HFFc6 (cell line): ENCODE data around the gene JAK1. TPM values are rescaled to one million over a fixed set of nuclear protein-coding genes. Genes with fewer than 3 reads are reported as not detected.

Experiments used
- DNase-seq: peaks from one replicate; pipeline ENCODE4 v3.0.0-alpha.2; 2018
- H3K27ac Mint-ChIP-seq: 2 replicates; pipeline ENCODE4 v1.8.0; 2020; ENCODE audit warnings: mild to moderate bottlenecking, mixed read lengths
- H3K27me3 Mint-ChIP-seq: 2 replicates; pipeline ENCODE4 v1.8.0; 2021; ENCODE audit warnings: mild to moderate bottlenecking, moderate library complexity, mixed read lengths; ENCODE audit not compliant: insufficient read depth
- H3K36me3 Mint-ChIP-seq: 2 replicates; pipeline ENCODE4 v1.8.0; 2021; ENCODE audit warnings: low read depth, mixed read lengths
- H3K4me1 Mint-ChIP-seq: 2 replicates; pipeline ENCODE4 v1.8.0; 2020; ENCODE audit warnings: low read depth, mixed read lengths
- H3K4me3 Mint-ChIP-seq: 2 replicates; pipeline ENCODE4 v1.8.0; 2020; ENCODE audit warnings: mild to moderate bottlenecking, moderate library complexity, mixed read lengths
- H3K9me3 Mint-ChIP-seq: 2 replicates; pipeline ENCODE4 v1.8.0; 2020; ENCODE audit warnings: mild to moderate bottlenecking, mixed read lengths
- total RNA-seq, 6 experiments: library from RNA; stranded (reverse); fragmentation: NEBNext Ultra II Directional; extraction: Animal tissue kit (Norgen Biotek cat#: 25700); gene quantifications; 2 replicates in 1 of 6; 3 replicates in 5 of 6; pipeline ENCODE4 v1.2.3, GENCODE V29; 2021
- TF ChIP-seq, protein P1 (sequence below): fragments of 200-600 bp; sonication (generic); IDR thresholded peaks from 2 replicates; pipeline ENCODE4 v1.5.0; 2021; ENCODE audit warnings: antibody characterized with exemption, mild to moderate bottlenecking

JAK1 gene
- total RNA-seq, 6 experiments from 2014 or later = 90.0 to 104 (median 98.3) TPM

DNA sequence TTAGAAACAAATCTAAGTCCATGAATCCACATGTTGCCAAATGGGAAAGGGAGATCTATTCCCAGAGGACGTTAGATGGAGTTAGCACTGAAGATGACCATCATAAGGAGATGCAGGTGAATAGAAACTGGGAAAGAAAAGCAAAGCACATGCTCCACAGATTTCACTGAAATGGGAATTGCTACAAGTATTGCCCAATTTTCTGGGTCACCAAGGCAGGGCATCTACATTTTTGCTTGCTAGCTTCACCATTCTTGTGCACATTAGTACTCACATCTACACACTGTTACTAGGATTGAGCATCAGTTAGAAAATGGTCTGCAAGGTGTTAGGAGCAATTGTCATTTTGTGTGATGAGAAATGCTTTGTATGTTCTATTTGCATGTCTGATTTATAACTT is 99.1 kb downstream of the JAK1 start:
- DNase-seq = no peak
- peaks cover 21% of the 10 kb centered on the region; the same call in 1 of the 2 replicates for H3K36me3 Mint-ChIP-seq
- peaks cover 6% of the 10 kb centered on the region; the same call in 1 of the 2 replicates for H3K27me3 Mint-ChIP-seq
- no peak overlapping the region for H3K27ac Mint-ChIP-seq
- no peaks in the 10 kb centered on the region for H3K9me3 Mint-ChIP-seq
- H3K4me3 Mint-ChIP-seq = no peak overlapping the region
- TF ChIP-seq, protein P1, sequence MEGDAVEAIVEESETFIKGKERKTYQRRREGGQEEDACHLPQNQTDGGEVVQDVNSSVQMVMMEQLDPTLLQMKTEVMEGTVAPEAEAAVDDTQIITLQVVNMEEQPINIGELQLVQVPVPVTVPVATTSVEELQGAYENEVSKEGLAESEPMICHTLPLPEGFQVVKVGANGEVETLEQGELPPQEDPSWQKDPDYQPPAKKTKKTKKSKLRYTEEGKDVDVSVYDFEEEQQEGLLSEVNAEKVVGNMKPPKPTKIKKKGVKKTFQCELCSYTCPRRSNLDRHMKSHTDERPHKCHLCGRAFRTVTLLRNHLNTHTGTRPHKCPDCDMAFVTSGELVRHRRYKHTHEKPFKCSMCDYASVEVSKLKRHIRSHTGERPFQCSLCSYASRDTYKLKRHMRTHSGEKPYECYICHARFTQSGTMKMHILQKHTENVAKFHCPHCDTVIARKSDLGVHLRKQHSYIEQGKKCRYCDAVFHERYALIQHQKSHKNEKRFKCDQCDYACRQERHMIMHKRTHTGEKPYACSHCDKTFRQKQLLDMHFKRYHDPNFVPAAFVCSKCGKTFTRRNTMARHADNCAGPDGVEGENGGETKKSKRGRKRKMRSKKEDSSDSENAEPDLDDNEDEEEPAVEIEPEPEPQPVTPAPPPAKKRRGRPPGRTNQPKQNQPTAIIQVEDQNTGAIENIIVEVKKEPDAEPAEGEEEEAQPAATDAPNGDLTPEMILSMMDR = no peak
- H3K4me1 Mint-ChIP-seq = no peaks in the 10 kb centered on the region

GRCh38 chr1:64866689-64867088 is 99.7 kb downstream of the JAK1 start:
- Mint-ChIP-seq H3K27me3 (peaks cover 7% of the 10 kb centered on the region; the same call in 1 of the 2 replicates), H3K9me3 (no peaks in the 10 kb centered on the region), H3K4me3 (no peak overlapping the region), H3K27ac (no peak overlapping the region), H3K4me1 (peaks cover 2% of the 10 kb centered on the region; the same call in 1 of the 2 replicates), H3K36me3 (peaks cover 16% of the 10 kb centered on the region; the same call in 1 of the 2 replicates)
- TF ChIP-seq, protein P1 = no peak
- no peak for DNase-seq

GRCh38 chr1:64865105-64865757 is 101.1 kb downstream of the JAK1 start:
- Mint-ChIP-seq H3K27me3 (peaks cover 8% of the 10 kb centered on the region), H3K9me3 (no peaks in the 10 kb centered on the region), H3K27ac (no peak overlapping the region), H3K4me3 (no peak overlapping the region), H3K4me1 (peaks cover 7% of the 10 kb centered on the region; the same call in 1 of the 2 replicates), H3K36me3 (peaks cover 16% of the 10 kb centered on the region; the same call in 1 of the 2 replicates)
- TF ChIP-seq, protein P1 = no peak
- DNase-seq = no peak

GRCh38 chr1:64864018-64864940 is 102.1 kb downstream of the JAK1 start:
- TF ChIP-seq, protein P1 = no peak
- peaks cover 8% of the 10 kb centered on the region for H3K27me3 Mint-ChIP-seq
- H3K27ac Mint-ChIP-seq = no peak overlapping the region
- H3K9me3 Mint-ChIP-seq = no peaks in the 10 kb centered on the region
- H3K4me3 Mint-ChIP-seq = no peak overlapping the region
- peaks cover 7% of the 10 kb centered on the region; the same call in 1 of the 2 replicates for H3K4me1 Mint-ChIP-seq
- no peak for DNase-seq
- peaks cover 16% of the 10 kb centered on the region; the same call in 1 of the 2 replicates for H3K36me3 Mint-ChIP-seq

DNA sequence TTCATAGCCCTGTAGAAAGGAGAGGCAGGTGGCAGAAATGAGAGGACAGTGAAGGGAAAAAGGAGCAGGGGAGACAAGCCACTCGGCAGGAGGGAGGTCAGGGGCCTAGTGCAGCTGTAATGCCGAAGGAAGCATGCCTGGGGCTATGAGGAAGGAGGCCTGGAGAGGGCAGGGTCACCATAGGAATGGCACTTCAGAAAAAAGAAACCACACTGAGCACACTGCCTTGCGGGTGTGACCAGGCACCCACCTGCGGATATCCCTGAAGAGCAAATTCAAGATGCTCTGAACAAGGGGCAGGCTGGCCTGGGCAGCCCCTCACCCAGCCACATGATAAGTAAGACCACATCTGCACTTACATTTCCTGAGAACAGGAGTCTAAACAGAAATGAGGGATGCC is 104.7 kb downstream of the JAK1 start:
- Mint-ChIP-seq H3K4me1 (peaks cover 7% of the 10 kb centered on the region; the same call in 1 of the 2 replicates), H3K27me3 (peaks cover 8% of the 10 kb centered on the region), H3K4me3 (no peak overlapping the region), H3K36me3 (peaks cover 22% of the 10 kb centered on the region; the same call in 1 of the 2 replicates), H3K27ac (no peak overlapping the region), H3K9me3 (no peaks in the 10 kb centered on the region)
- peak; percentile 13 for DNase-seq
- TF ChIP-seq, protein P1 = peak; percentile 46; the same call in 1 of the 2 replicates
